Midbrain (tissue), 1 donor: ENCODE results near the gene RNF103.
"Not testable (repeated sequence)": the region's sequence is repeated elsewhere in the genome, so short reads cannot be mapped to it uniquely, and the experiment has no call there.

Experiments
- DNase-seq: peaks from one replicate; lab custom pipeline; 2025; lab: John Stamatoyannopoulos, UW

The RNF103 gene

GRCh38 chr2:86623043-86623493 is 597 bp downstream of the RNF103 start:
- peak; percentile 61 for DNase-seq

- peak; percentile 61 for DNase-seq
These were observed 1.1 kb downstream of the RNF103 start for GRCh38 chr2:86622519-86623042.

- no peak for DNase-seq
These were observed 2.3 kb downstream of the RNF103 start for GRCh38 chr2:86621280-86621943.

DNA sequence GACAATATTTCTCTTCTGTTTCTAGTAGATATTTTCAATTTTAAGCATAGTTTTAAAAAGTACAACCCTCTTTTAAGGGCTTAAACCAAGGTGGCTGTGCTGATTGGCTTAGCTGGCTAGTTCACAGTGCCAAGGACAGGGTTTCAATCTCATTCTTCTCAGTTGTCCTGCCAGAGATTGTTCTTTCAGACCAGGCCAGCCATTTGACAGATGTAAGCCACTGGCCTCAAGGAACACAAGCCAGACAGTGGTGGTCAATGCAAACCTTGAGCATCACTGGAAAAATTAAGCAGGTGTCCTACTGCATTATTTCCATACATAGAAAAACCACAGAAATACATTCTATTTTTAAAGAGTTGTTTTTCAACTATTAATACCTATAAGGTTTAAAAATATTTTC is 5.9 kb downstream of the RNF103 start:
- DNase-seq = no peak

DNA sequence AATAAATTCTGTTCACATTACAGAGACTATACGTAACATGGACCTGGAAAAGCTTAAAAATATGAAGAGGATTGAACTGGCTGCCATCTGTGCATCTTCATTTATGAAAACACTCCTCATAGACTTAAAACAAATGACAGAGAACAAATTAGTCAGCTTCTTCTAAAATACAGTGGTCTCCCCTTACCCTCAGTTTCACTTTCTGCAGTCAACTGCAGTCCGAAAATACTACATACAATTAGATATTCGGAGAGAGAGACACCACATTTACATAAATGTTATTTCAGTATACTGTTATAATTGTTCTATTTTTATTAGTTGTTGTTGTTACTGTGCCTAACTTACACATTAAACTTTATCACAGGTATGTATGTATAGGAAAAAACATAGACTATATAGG is 6.5 kb downstream of the RNF103 start:
- no peak for DNase-seq

GRCh38 chr2:86616502-86616901 is 7.2 kb downstream of the RNF103 start:
- no peak for DNase-seq

DNA sequence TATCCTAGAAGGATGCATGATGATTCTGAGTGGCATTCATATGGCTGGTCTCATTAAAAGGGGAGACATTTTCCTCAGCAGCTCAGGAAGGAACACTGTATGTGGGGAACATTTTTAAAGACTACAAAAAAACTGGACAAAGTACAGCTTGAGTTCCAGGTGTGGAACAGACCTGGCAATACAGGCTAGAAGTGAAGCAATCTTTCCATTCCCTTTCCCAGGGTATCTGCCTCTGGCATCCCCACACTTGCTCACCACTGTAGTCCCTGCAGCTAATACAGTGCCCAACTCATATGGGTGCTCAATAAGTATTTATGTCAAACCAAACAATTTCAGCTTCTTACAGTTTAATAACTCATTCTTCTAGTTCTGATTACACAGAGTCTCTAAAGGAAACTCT is 8.1 kb downstream of the RNF103 start:
- DNase-seq = no peak

- DNase-seq = no peak
These were observed 10.2 kb downstream of the RNF103 start for GRCh38 chr2:86613515-86613914.

DNA sequence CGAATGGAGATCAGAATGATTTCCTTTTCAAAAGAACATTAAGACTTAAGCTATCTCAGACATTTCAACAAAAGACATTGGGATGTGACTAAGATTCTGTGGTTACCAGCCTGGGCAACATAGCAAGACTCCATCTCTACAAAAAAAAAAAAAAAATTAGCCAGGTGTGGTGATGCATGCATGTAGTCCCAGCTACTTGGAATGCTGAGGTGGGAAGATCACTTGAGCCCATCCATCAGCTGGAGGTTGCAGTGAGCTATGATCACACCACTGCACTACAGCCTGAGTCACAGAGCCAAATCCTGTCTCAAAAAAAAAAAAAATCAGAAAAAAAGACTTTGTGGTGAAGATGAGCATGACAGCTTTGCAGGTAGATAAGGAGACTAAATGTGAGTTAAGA is 12.8 kb downstream of the RNF103 start:
- DNase-seq = no peak

GRCh38 chr2:86608832-86609410 is 14.7 kb downstream of the RNF103 start:
- no peak for DNase-seq

DNA sequence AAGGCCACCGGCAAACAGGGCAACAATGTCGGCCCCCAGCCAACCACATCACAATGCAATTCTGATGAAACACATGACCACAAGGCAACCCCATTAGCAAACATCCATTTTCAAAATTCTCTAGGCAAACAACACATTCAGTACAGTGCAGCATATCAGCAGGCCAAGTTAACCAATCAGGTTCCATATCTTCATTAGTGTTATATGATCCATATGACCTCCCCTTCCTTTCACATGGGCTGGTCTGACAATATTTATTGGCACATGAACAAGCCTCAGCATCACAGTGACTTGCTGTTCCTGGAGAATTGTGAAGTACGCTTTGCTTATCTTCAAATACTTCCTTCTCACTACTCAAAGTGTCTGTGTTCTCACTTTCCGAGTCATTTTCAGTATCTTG is 19.8 kb downstream of the RNF103 start:
- DNase-seq = no peak

DNA sequence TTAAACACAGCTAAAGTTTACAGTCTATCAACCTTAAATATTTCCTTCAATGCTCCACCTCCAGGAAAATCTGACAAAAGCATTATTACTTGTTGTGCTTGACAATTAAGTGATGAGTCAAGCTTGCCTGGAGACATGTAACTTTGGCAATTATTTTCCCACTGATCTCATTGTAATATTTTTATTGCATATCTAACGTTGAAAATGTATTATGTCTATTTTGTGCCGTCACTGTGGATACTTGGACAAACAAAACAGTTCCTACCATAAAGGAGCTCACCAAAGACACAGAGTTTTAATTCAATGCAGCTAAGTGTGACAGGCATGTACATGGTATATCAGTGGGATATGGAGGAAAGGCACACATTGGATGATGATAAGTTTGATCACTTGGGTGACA is 24.7 kb downstream of the RNF103 start:
- DNase-seq = no peak

GRCh38 chr2:86596118-86596517 is 27.5 kb downstream of the RNF103 start:
- DNase-seq = no peak

GRCh38 chr2:86593266-86593665 is 30.4 kb downstream of the RNF103 start:
- DNase-seq = no peak

DNA sequence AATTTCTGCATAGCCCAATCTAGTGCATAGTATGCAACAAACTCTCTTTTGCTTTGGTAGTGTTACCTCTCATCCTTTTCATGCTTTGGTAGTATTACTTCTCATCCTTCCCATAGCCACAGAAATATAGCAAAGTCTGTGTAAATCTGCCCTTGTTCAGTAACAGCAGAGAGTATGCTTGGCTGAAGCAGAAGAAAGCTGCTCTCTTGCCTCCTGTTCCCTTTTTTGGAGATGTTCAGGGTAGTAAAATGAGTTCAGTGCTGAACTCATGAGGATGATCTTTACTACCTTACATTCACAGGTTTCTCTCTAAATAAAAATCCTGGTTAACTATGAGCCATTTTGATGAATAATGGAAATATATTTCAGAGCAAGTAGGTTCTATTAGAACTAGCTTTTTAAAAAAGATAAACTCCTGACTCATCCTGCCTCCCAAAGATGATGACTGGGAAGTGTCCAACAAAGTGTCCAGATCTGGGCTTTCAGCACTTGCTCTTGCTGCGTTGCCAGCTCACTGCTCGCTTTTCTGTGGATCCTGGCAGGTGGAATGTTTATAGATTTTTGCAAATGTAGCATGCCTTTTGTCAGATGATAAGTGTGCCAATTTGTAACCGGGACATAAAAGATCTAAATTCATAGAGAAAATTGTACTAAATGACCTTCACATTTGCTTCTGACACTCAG is 31.0 kb downstream of the RNF103 start:
- DNase-seq = no peak

- DNase-seq = not testable (repeated sequence)
These were observed 34.0 kb downstream of the RNF103 start for GRCh38 chr2:86589701-86590100.

GRCh38 chr2:86584151-86584913 is 39.3 kb downstream of the RNF103 start:
- DNase-seq = no peak

DNA sequence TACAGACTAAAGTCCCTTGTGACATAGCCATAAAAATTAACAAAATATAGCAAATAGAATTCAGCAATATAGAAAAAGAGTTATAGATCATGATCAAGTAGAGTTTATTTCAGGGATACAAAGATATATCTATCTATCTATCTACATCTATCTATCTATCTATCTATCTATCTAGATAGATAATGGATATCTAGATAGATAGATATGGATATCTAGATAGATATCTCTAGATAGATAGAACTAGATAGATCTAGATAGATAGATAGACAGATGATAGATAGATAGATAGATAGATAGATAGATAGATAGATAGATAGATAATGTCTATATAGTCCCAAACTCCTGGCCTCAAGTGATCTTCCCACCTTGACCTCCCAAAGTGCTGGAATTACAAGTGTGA is 43.1 kb downstream of the RNF103 start:
- DNase-seq = no peak

GRCh38 chr2:86577817-86578456 is 45.7 kb downstream of the RNF103 start:
- DNase-seq = no peak

DNA sequence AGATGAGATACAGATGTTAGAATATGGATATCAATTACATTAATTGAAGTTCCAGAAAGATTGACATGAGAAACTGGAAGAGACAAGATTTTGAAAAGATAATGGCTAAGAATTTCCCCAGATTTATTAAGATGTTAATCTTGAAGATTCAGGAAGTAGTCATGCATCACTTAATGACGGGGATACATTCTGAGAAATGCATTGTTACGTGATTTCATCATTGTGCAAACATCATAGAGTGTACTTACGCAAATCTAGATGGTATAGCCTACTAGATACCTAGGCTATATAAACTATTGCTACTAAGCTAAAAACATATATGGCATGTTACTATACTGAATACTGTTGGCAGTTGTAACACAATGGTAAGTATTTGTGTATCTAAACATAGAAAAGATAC is 53.6 kb downstream of the RNF103 start:
- no peak for DNase-seq

GRCh38 chr2:86566821-86567190 is 56.9 kb downstream of the RNF103 start:
- no peak for DNase-seq
